Activated T-cell treated with anti-CD3 and anti-CD28 coated beads for 1 hour (primary cell): ENCODE measurements around the gene EHD1.

Experiments used
- DNase-seq: peaks from one replicate; pipeline ENCODE4 v3.0.0-alpha.2; 2020; ENCODE audit warnings: low read depth

Gene EHD1

DNA sequence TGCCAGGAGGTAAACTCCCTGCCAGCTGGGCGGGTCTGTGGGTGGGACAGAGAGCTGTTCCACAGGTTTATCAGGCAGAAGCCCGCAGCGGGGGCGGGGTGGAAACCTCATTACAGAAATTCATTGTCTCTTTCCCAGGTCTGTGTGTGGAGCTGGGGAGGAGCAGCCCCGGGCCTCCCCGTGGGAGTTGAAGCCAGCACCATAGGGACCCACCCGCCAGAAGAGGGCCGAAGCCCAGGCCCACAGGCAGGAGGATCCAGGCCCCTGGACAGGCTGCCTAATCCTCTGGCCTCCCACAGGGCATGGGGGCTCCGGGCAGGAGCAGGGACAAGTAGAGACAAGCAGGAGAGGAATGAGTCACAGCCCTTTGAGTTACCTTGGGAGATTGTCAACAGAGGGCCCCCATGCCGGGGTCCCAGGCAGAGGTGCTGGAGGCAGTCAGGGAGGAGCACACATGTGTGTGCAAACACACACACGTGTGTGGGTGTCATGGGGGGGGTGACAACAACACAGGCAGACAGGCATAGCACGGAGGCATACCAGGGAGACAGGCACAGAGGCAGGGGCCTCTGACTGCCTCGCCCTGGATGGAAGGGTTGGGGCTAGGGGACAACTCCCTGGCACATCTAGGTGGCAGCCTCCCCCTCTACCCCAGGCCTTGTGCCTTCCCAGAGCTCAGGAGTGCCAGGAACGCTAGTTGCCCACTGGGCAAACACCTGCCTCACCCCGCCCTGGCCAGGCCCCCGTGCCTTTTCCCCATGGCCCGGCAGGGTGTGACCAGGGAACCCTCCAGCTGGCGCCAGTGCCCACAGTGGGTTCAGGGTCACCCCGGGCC lies 35.4 kb downstream of the EHD1 start:
- no peak for DNase-seq

GRCh38 chr11:64842366-64842759 lies 36.1 kb downstream of the EHD1 start:
- no peak for DNase-seq

DNA sequence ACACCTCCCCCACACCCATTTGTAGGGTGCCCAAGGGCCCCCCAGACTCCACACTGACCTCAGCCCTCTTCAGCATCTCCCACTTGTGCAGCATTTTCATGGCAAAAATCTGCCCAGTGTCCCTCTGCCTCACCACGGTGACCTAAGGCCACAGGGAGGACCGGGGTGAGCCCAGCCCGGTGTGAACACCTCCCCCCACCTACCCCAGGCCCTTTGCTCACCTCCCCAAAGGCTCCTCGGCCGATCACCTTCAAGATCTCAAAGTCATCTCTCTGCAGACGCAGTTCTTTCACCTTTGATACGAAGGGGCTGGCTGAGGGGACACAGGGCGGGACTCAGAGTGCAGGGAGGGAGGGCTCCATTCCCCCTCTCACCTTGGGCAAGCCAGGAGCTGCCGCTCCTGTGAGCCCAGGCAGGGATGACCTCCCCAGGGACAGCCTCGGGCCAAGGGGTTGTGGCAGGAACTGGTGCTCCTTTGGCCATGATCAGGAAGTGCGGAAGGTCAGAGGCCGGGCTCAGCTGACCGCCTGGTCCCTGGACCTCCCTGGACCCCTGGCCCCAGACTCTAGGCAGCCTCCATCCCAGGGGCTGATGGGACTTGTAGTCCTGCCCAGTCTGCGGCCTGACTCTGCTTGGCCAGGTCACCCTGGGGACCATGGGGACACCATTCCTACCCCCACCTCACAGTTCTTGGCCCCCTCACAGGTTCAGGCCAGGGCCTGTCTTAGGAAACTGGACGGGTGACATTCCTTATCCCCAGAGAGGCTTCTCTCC lies 36.6 kb downstream of the EHD1 start:
- DNase-seq: no peak

- DNase-seq: no peak
Observed at GRCh38 chr11:64839887-64840782, 38.3 kb downstream of the EHD1 start.

- DNase-seq: no peak
Observed at GRCh38 chr11:64839335-64839734, 39.1 kb downstream of the EHD1 start.

GRCh38 chr11:64838600-64839334 lies 39.7 kb downstream of the EHD1 start:
- no peak for DNase-seq

DNA sequence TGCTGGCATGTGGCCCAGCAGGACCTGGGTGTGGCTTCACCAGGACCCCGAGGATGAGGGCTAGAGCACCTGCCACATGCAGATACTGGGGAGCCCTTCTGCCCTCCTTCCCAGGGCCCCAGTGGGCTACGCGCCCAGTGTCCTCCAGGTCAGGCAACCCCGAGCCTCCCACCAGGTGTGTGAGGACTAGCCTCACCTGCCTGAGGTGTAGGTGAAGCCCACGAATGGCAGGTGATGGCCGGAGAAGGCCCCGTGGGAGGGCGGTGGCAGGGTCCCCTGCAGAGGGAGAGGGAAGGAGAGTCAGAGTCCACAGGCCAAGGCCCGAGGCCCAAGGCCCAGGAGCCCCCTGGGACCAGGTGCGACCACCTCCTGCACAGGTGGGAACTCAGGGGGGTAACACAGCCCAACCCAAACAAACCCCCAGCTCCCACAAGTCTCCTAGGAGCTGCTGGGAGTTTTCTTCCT lies 40.5 kb downstream of the EHD1 start:
- DNase-seq: no peak

DNA sequence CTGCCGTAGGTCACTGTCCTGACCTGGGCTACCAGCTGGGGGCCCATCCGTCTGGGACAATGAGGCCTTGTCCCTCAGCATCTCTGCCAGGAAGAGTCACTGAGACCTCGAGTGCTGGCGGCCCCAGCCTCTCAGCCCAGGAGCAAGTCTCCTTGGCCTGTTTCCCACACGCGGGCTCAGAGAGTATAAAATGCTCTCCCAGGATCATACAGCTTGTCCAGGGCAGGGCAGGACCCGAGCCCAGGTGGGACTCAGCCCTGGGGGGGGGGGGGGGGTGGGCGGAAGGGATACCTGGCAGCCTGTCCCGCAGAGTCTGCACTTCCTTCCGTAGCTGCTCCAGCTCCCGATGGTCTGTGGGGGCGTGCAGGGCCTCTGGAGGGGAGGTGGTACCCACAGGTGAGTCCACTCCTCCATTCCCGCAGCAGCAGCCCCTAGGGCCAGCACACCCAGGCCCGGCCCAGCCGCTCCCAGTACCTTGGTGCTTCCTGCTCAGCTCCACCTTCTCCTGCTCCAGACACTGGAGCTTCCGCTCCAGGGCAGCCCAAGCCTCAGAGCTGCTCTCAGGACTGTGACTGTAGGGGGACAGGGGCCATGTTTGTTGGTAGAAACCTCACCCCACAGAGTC lies 41.9 kb downstream of the EHD1 start:
- DNase-seq: no peak

GRCh38 chr11:64835616-64836447 lies 42.6 kb downstream of the EHD1 start:
- no peak for DNase-seq

DNA sequence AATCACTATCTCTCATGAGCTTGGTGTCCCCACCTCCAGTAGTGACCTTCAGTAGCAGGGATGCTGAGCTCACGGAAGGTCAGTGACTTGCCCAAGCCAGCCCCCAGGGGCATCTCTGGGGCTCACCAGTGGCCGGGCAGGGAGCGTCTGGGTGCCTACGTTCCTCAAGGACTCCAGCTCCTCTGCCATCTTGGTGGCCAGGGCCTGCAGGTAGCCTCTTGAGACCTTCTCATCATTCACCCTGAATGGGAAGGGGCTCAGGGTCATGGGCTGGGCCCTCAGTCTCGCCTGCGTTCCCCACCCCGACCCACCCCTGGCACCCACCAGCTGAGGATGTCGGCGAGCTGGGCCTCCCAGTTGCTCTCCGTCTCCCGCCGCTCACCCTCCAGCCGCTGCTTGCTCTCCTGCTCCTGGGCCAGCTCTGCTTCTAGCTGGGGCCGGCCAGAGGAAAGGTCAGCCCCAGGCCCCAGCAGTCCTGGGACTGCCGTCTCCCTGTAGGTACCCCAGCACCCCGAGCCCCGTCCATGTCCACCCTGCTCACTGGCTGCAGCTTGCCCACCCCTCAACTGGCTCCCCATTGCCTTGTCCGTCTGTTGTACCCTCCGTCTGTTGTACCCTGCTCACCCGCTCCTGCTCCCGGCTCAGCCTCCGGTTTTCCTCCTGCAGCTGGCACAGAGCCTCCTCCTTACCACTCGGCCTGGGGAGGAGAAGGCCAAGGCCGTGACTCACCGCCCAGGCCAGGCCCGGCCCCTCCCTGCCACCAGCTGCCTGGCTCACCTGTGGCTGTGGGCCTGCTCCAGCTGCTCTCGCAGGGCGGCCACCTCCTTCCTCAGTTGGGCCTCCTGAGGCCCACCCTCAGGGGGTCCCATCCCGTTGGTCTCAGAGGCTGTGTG lies 43.5 kb downstream of the EHD1 start:
- no peak for DNase-seq

- no peak for DNase-seq
Observed at GRCh38 chr11:64834031-64834722, 44.2 kb downstream of the EHD1 start.

DNA sequence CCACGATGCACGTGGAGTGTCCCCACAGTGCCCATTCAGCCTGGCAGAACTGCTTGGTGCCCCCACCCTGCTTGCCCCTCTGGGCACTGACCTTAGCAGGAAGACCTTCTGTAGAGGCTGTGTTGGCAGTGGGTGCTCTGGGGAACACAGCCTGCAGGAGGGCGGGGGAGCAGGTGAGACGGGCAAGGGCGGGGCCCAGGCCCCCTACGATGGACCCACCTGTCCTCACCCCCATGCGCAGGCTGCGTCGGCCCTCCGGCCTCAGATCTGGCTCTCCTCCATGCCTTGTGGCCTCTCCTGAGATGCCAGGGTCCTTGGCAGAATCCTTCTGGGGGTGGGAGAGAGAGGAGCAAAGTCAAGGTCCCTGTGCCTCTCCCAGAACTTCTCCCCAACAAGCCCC lies 44.9 kb downstream of the EHD1 start:
- no peak for DNase-seq

GRCh38 chr11:64833198-64833502 lies 45.3 kb downstream of the EHD1 start:
- DNase-seq: no peak

DNA sequence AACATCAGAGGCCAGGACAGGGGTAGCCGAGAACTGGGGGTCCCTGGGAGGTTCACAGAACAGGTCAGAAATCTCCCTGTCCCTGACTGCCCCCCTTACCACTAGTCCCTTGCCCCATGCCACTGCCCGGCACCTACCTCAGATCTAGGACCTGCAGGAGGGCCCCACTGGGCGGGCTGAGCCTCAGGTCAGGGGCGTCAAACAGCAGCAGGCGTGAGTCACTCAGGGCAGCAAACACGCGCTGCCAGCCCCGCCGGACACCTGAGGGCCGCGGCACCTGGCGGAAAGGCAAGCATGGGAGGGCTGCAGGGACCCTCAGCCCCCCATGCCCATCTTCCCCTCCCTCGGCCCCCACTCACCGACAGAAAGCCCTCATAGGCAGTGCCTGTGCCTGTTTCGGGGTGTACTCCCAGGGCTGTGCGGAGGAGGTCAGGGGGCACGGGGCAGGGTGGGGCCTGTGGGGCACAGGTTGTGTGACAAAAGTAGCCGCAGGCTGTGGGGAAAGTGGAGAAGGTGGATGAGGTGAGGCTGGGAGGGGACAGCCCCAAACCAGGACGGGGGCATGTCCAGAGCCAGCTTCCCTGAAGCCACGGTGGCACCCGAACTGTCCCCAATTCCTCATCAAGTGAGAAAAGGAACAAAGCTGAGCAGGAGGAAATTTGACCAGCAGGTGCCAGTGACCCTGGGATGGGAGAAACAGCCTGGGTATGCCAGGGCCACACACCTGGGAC lies 45.8 kb downstream of the EHD1 start:
- no peak for DNase-seq

- no peak for DNase-seq
Observed at GRCh38 chr11:64831411-64831891, 47.0 kb downstream of the EHD1 start.

GRCh38 chr11:64829536-64830251 lies 48.7 kb downstream of the EHD1 start:
- no peak for DNase-seq

GRCh38 chr11:64827451-64827839 lies 51.0 kb downstream of the EHD1 start:
- DNase-seq: no peak
